ENCODE data around the gene RSF1.

Gene RSF1

GRCh38 chr11:77806993-77807392, 13.5 kb downstream of the RSF1 start:
- no peak for DNase-seq

DNA sequence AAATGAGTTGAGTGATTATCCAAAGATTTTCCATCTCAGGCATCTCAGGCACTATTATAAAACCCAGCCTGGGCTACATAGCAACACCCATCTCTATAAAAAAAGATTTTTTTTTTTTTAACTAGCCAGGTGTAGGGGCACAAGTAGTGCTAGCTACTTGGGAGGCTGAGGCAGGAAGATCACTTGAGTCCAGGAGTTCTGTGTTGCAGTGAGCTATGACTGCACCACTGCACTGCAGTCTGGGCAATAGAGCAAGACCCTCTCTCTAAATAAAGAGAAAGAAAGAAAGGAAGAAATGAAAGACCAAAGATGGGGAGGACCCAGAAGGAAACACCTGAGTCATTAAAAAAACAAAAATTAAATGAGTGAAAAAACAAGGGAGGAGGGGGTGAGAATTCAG, 14.1 kb downstream of the RSF1 start:
- no peak for DNase-seq

GRCh38 chr11:77801477-77801876, 19.0 kb downstream of the RSF1 start:
- no peak for DNase-seq

- no peak for DNase-seq
Observed at GRCh38 chr11:77800449-77800848, 20.1 kb downstream of the RSF1 start.

- DNase-seq: no peak
Observed at GRCh38 chr11:77799338-77799737, 21.2 kb downstream of the RSF1 start.

DNA sequence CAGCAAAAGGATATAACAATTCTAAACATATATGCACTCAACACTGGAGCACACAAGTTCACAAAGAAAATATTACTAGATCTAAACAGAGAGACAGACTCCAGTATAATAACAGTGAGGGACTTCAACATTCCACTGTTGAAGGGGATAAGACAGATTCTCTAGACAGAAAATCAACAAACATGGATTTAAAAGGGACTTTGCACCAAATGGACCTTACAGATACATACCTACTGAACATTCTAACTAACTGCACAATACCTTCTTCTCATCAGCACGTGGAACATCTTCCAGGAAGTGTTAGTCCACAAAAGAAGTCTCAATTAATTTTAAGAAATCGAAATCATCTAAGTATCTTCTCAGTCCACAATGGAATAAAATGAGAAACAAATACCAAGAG, 26.6 kb downstream of the RSF1 start:
- no peak for DNase-seq

- DNase-seq: no peak
Observed at GRCh38 chr11:77791301-77791700, 29.2 kb downstream of the RSF1 start.

DNA sequence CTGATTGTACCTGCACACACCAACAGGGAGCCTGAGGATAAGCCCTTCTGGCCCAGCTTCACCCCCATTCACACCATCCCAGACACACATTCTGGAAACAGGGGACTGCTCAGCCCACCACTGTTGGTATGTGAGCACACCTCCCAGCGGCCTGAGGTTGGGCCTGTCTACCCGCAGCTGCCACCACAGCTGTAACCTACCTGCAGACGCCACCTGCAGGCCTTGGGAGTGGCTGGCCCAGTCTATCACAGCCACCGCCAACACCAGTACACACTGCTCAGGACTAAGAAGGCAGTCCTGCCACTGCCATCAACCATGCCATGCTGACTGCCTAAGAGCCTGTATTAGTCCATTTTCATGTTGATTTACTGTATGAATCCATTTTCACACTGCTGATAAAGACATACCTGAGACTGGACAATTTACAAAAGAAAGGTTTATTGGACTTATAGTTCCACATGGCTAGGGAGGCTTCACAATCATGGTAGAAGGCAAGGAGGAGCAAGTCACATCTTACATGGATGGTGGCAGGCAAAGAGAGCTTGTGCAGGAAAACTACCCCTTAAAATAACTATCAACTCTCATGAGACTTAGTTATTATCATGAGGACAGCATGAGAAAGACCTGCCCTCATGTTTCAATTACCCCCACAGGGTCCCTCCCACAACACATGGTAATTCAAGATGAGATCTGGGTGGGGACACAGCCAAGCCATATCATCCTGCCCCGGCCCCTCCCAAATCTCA, 30.6 kb downstream of the RSF1 start:
- DNase-seq: no peak

DNA sequence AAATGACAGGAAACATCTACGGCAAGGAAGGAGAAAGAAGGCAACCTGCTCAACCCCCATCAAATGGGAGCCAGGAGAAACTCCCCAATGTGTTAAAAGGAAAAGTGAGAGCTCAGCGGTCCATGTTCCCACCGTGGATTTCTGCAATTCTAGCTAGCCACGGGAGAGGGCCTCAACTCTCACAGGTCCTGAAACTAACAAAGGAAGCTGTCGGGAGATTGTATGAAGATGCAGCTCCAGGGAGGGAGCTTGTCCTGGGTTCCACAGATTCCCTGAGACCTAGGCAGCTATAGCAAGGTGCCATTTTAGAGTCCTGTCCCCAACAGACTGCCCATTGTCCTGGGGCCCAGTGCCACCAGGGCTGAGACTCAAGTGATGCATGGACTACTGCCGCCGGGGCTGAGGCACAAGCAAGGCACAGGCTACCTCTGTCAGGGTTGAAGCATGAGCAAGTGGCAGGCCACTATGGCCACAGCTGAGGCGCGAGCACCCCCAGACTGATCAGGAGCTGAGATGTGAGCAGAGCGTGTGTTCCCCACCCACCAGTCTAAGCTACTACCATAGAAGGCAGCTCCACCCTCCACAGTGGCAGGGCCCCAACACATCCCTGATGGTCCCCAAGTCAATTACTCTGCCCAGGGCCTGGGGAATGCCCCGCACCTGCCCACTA, 31.3 kb downstream of the RSF1 start:
- no peak for DNase-seq

DNA sequence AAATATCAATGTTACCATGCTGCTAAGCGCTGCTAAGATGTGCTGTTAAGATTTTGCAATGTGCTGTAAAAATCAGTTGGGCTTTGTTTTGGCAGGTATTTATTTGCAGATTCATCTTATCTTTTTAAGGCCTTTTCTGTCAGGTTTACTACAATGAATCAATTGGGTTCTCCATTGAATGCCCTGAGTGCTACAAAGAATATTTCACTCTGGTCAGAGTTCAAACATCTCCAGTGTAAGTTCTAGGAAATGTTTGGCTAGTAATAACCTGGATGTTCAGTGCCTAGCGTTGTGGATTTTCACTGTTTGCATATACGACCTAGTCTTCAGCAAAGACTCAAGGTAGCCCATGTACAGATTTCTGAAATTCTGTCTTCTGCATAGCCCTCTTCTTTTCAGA, 36.0 kb downstream of the RSF1 start:
- DNase-seq: no peak

DNA sequence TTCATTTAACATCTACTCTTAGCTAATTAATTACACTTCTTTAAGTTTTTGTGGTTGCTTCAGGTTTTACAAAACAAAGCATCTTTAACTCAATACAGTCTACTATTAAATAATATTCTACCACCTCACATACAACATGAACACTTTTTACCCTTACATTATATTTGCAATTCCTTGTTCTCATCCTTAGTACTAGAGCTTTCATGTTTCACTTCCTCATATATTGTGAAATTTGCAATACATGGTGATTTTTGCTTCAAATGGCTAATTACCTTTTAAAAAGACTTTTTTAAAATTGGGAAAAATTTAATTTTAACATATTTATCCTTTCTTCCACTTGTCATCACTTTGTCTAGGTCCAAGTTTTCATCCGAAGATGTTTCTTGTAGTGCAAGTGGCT, 37.5 kb downstream of the RSF1 start:
- no peak for DNase-seq

DNA sequence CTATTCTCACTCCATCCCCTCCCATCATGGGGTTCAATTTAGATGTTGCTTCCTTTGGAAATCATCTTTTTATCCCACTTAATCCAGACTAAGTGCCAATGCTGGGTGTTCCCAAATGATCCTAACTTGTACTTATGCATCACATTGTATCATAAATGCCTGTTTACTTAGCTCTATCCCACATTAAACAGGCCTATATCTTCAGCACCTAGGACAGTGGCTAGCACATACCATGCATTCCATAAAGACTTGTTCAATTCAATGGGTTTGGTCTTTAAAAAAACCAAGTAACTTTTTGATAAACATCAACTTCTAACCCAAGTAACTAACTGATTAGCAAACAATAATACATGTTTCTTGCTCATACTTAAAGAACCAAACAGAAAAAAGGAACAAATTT, 40.6 kb downstream of the RSF1 start:
- DNase-seq: no peak

DNA sequence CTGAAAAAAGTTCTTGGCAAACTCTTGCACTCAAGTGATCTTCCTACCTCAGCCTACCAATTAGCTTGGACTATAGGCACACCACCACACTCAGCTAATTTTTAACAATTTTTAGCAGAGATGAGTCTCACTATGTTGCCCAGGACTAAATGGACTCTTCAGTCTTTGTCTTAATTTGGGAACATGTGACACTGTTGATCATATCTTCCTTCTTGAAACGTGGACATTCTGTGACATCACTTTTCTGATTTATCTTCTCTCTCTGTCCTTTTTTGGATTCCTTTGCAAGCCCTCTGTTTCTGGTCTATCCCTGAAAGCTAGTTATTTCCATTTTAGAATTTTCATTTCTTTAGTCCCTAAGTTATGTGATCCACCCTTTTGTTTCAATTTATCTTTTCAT, 42.0 kb downstream of the RSF1 start:
- DNase-seq: no peak

- no peak for DNase-seq
Observed at GRCh38 chr11:77778118-77778517, 42.4 kb downstream of the RSF1 start.

DNA sequence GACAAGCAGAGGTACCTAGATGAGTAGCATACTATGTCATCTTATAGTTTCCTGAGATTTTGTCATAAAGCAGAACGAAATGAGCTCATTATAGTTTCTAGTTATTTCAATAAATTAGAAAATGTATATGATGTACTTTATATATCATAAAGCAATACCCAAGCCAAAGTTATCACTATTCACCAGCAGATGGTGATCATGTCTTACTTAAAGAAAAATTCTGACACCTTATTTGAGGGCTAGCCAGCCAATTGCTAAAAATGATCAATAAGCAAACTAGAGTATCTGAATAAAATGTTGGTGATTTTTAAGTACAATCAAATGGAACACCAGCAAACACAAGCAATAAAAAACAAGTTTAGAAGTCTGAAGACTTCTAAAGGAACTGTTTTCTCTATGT, 44.1 kb downstream of the RSF1 start:
- peak; percentile 12 for DNase-seq

DNA sequence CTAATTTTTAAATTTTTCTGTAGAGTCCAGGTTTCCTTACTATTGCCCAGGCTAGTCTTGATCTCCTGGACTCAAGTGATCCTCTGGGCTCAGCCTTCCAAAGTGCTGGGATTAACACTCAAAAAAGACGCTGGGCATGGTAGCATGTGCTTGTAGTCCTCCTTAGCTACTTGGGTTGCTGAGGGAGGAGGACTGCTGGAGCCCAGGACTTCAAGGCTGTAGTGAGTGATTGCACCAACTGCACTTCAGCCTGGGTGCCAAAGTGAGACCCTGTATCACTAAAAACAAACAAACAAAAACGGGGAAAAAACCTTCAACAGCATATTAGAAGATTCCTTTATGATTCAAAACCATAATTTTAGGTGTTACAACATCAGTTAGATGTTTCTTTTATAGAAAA, 44.6 kb downstream of the RSF1 start:
- DNase-seq: no peak

DNA sequence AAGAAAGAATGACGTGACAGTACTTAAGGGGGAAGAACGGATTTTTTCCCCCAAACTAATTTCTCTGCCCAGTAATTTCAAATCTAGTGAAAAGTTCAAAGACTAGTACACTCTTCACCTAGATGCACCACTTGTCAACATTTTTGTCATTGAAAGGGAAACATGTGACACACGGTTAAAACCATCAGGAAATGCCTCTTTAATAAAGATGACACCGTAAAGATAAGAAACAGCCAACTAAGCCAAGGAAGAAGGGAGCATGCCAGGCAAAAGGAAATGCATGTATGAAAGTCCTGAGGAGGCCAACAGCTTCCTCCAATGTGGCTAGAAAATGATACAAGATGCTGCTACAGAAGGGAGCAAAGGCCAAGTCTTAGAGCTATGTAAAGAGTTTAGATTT, 49.4 kb downstream of the RSF1 start:
- DNase-seq: no peak

DNA sequence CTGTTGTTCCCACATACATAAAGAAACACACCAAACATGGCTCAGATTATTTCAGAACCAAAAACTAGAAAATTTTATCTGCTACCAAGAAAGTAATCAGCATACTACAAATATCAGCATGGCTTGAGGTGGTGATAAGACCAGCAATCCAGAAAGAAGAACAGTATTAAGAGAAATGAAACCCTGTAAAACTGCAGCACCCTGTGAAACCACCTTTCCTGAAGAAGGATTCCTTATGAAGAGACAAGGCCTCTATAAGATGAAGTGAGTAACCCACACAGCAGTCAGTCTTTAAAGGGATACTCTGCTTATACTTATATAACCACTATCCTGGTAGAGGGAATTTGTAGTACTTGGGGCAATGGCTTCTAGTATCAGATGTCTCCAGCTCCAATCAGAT, 49.9 kb downstream of the RSF1 start:
- no peak for DNase-seq

GRCh38 chr11:77762426-77762825, 58.1 kb downstream of the RSF1 start:
- DNase-seq: no peak

GRCh38 chr11:77761491-77761890, 59.0 kb downstream of the RSF1 start:
- no peak for DNase-seq

GRCh38 chr11:77758331-77758730, 62.2 kb downstream of the RSF1 start:
- no peak for DNase-seq

DNA sequence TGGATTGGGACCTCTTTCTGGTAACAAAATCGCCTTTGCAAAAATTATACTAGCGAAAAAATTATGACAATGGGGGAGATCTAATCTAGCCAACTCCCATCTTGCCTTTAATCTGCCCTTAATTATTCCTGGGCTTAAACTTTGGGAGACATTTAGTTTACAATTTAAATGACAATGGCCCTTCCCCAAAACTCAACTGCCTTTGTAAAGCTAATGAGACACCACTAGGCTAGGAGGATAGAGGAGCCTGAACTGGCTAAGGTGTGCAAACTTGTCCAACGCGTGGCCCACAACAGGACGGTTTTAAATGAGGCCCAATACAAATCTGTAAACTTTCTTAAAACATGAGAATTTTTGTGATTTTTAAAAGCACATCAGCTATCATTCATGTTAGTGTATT, 67.3 kb downstream of the RSF1 start:
- DNase-seq: no peak

DNA sequence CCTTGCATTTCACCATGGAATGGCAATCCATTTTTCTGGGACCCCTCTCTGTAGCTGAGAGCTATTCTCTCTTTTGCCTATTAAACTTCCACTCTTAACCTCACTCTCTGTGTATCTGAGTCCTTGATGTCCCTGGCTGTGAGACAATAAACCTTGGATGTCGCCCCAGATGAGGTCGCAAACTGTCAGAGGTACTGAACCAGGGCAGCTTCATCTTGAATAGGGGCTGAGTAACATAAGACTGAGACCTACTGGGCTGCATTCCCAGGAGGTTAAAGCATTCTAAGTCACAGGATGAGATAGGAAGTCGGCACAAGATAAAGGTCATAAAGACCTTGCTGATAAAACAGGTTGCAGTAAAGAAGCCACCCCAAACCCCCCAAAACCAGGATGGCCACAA, 68.0 kb downstream of the RSF1 start:
- DNase-seq: no peak

GRCh38 chr11:77750394-77751156, 69.9 kb downstream of the RSF1 start:
- no peak for DNase-seq
